Measurements from ENCODE around the gene NPFFR2.
"Not testable (repeated sequence)": the region's sequence is repeated elsewhere in the genome, so short reads cannot be mapped to it uniquely, and the experiment has no call there.

NPFFR2 gene

DNA sequence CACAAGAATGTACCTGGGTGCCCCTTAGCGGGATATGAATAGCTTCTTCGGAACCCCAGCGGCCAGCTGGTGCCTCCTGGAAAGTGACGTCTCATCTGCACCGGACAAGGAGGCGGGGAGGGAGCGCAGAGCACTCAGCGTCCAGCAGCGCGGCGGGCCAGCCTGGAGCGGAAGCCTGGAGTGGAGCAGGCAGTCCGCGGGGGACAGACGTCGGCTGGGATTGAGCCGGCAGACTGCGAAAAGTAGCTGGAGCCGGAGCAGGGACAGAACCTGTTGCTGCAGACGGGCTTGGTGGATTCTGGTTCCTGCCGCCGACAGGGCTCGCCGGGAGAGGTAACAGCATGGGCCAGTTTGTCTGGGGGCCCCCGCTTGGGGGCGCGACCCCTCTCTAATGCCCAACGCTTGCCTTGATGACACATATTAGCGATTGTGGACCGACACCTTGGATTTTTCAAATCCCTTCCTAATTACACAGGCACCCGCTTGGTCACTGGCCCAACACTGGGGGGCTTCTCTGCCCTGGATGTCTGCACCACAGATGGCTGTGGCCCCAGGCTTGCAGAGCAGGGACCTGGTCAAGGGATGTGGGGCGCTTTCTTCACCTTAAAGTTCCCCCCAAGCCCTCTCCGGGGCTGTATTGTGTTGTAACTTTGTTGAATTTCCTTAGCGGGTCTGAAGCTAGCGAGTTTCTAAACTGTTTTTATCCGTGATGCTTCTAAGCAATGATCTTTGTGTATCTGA lies at the start of gene NPFFR2:
Gene NPFFR2, plus strand, starts transcription at position 133 of the 741 bp plus-strand sequence. CDS start 96,592 bp downstream, outside the sequence.
- DNase-seq = no peak

DNA sequence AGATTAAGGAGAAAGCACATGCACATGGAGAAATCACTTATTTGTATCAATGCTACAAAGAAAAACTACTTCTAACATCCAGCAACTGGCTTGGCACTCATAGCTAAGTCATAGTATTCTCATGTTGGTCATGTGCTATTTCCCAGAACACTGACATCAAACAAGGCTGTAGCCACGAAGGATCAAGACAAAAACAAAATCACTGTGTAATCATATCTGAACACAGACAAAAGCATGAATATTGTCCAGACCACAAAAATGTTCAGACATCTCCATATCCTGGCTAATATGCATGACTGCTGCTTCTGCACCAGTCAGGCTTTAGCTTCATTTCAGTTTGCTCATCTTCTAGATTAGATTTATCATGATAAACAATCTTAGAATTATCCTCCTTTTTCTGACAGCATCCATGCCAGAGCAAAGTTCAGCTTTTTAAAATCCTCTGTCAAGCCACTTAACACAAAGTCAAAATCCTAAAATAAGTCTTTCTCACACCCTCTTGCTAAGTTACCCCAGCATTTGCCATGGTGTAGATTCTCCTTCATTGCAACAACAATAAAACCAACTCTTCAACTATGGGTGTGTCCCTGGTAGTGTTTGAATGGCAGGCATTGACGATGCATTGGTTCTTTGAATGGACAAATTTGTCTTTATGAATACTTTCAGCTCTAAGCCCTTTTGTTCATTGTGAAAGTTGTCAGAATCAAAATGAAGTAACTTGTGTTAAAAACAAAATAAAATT lies 39.1 kb upstream of the NPFFR2 start:
- DNase-seq = no peak

DNA sequence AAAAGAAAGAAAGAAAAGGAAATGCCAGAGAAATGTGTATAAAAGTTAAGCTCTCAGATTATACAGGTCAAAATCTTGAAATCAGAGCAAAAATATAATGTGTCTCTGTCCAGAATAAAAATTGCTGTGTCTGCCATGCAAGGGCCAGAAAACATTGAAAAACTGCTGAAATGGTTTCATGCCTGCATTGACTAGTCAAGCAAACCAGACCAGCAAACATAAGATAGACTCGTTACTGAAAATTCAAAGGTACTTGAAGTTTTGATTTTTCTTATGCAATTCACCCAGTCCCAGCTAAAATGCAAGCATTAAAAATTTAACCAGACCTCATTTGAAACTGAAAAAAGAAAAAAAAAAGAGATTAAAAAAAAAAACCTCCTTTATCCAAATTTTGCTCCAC lies 37.2 kb upstream of the NPFFR2 start:
- no peak for DNase-seq

- no peak for DNase-seq
Observed at GRCh38 chr4:71995297-71995696, 36.5 kb upstream of the NPFFR2 start.

DNA sequence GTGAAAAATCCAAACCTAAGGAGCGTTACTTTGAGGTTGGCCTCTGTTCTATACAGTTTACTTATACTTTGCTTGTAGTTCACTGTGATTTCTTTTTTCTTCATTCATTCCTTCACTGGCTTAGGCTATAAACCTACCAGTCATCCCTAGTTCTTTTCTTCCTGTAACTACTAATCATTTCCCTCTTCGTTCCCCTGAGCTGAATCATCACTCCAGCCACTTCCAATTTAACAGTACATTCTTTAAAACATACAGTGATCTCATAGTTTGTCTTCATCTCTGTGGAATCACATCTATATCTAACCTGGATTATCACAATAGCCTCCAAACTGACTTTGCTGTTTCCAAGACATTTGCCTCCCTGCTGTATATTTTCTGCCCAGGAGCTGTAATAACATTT lies 25.2 kb upstream of the NPFFR2 start:
- DNase-seq = no peak

GRCh38 chr4:72011906-72012305 lies 19.9 kb upstream of the NPFFR2 start:
- DNase-seq = no peak

DNA sequence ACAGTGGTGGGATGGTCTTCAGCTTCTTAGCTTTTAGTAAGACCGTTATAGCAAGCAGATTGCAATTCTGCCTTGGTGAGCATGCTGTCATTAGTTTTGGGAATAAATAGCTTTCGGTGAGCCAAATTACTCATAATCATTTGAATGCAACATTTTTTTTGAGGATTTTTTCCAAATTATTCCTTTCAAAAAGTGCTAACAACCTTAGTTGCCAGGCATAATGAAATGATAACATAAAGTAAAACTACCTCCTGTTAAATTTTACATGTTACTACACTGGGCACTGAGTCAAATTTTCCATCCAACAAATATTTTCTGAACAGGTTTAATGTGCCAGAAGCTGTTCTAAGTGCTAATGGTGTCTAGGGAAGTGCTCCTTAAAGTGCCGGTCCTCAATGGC lies 15.8 kb upstream of the NPFFR2 start:
- no peak for DNase-seq

GRCh38 chr4:72019688-72020087 lies 12.1 kb upstream of the NPFFR2 start:
- no peak for DNase-seq

DNA sequence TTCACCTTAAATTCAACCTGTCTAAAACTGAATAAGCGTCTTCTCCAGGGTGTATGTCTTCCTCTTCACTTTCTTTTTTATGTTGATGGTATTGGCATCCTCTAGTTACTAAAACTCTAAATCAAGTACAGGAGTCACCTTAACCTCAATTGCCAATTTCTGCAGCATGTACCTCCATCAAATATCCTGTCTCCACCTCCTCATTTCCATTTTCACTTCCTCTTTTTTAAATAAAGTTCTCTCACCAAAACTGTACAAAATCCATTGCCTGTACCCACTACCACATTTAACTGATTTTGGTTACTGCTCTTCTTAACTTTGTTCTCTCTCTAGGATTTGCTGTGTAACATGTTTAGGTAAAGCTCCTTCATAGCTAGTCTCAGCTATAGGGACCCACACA lies 9.2 kb upstream of the NPFFR2 start:
- DNase-seq = no peak

DNA sequence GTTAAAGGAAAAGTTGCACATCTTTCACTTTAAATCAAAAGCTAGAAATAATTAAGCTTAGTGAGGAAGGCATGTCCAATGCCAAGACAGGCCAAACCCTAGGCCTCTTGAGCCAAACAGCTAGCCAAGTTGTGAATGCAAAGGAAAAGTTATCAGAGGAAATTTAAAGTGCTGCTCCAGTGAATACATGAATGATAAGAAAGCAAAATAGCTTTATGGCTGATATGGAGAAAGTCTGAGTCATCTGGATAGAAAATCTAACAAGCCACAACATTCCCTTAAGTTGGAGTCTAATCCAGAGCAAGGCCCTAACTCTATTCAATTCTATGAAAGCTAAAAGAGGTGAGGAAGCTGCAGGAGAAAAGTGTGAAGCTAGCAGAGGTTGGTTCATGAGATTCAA lies 23.8 kb downstream of the NPFFR2 start:
- no peak for DNase-seq

GRCh38 chr4:72063726-72064125 lies 31.9 kb downstream of the NPFFR2 start:
- DNase-seq = no peak

GRCh38 chr4:72067051-72067450 lies 35.3 kb downstream of the NPFFR2 start:
- no peak for DNase-seq

GRCh38 chr4:72073816-72074215 lies 42.0 kb downstream of the NPFFR2 start:
- DNase-seq = no peak

DNA sequence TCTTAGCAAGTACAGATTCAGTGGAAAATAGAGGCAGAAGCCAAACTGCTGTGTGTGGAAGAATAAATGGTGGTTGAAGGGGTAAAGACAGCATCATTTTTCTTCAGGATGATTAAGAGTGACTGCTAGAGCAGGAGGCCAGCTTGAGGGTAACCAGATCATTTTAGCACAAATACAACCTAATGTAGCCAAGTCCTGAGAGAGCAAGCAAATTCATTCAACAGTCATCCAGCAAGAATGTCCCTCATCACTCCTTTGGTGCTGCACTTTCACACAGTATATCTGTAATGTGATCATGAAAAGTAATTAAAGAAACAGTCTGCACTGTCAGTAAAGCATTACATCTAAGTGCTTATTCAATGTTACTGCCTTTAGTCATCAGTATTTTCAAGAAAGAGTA lies 44.8 kb downstream of the NPFFR2 start:
- DNase-seq = no peak

DNA sequence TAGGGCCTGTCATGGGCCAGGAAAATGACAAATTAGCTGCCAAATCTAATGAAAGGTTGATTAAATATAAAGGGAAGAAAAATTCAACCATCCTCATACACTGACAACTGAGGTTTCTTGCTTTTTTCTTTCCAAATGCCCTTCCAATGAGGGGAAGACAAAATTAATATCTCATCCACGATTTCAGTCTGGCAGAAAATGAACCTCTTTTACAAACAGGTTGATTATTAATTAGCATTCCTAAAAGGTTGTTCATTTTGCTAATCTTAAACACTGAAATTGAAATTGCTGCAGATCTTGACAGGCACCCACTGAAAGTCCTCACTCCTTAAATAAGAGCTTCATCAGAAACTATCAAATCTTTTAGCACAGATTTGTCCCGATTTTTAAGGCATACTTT lies 45.5 kb downstream of the NPFFR2 start:
- no peak for DNase-seq

GRCh38 chr4:72084587-72085011 lies 52.8 kb downstream of the NPFFR2 start:
- no peak for DNase-seq

DNA sequence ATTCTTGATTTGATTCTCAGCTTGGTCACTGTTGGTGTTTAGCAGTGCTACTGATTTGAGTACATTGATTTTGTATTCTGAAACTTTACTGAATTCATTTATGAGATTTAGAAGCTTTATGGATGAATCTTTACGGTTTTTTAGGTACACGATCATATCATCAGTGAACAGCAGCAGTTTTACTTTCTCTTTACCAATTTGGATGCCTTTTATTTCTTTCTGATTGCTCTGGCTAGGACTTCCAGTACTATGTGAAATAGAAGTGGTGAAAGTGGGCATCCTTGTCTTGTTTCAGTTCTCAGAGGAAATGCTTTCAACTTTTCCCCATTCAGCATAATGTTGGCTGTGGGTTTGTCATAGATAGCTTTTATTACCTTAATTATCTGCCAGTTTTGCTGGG lies 58.8 kb downstream of the NPFFR2 start:
- not testable (repeated sequence) for DNase-seq

DNA sequence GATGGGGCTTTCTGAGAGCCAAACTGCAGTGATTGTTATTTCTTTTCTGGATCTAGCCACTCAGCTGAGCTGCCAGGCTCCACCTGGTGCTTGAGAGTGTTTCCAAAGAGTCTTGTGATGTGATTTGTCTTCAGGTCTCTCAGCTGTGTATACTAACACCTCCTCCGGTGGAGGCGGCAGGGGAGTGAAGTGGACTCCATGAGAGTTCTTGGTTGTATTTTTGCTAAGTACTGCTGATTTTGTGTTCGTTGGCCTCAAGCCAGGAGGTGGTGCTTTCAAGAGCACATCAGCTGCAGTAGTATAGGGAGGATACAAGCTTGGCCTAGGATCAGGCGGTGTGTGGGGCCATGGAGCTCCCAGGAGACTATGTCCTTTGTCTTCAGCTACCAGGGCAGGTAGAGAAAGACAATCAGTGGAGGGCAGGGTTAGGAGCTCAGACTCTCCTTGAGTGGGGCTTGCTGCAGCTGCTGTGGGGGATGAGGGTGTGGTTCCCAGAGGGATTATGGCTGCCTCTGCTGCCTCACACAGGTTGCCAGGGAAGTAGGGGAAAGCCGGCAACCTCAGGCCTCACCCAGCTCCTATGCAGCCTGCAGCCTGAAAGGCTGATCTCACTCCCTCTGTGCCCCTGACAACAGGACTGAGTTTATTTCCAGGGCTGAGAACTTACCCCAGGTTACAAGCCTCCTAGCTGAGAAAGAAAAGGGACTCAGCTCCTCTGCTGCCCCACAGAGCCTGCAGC lies 62.4 kb downstream of the NPFFR2 start:
- DNase-seq = no peak

DNA sequence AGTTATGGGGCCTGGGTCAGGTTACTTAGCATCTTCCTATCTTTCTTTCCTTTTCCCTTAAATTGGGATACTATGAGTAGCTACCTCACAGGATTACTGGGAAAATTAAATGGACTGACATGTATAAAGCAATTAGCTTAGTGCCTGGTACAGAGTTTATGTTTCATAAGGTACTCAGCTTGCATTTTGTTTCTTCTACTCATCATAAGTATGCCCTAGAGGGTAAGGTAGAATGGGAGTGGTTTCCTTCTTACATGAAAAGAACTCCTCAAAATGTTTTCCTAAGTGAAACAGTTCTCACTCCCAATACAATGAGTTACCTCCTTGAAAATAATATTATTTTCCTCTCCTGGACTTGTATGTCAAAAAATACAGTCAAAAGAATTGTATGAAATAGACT lies 75.7 kb downstream of the NPFFR2 start:
- no peak for DNase-seq

GRCh38 chr4:72109364-72109763 lies 77.6 kb downstream of the NPFFR2 start:
- DNase-seq = no peak

DNA sequence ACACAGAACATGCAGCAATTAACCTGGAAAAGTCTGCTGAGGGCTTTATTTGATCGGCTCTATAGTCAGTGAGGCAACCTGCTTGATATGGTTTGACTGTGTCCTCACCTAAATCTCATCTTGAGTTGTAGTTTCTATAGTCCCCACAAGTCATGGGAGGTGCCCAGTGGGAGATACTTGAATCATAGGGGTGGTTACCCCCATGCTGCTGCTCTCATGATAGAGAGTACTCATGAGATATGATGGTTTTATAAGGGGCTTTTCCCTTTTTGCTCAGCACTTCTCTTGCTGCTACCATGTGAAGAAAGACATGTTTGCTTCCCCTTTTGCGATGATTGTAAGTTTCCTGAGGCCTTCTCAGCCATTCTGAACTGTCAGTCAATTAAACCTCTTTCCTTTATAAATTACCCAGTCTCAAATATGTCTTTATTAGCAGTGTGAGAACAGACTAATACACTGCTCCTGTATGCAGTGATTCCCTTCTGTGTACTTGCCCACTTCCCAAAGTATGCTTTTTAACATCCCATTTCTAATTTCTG lies 78.2 kb downstream of the NPFFR2 start:
- DNase-seq = no peak

GRCh38 chr4:72110886-72111285 lies 79.1 kb downstream of the NPFFR2 start:
- DNase-seq = no peak

DNA sequence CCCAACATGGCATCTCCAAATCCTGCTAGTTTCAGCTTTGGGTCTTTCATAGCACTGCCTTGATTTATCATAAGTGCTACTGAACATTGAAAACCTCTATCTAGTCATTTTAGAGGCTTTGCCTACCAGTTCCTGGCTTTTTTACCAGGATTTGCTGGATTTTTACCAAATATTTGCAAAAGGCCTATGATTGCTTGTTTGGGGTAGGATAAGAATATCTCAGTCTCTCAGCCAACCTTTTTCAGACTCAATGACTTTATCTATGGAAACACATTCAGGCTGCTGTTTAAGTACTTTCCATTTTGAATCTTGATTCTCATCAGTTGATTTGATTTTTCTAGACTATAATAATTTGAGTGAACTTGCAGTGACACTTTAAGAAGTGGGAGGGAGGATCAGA lies 80.1 kb downstream of the NPFFR2 start:
- DNase-seq = no peak

Measured in stimulated activated CD4-positive, alpha-beta T cell treated with anti-CD3 and anti-CD28 coated beads, Interleukin-2, amount 100 ng/mL, for 48 hours (primary cell).